DND-41 (cell line): ENCODE measurements around the gene TBX2.

Experiments used
- ATAC-seq: fragments of 200-7000 bp; cut with Tn5 transposase; 3 replicates; pipeline ENCODE4 v1.9.1; 2021; ENCODE audit warnings: low read depth; ENCODE audit not compliant: insufficient read depth
- DNase-seq: peaks from one replicate; pipeline ENCODE4 v3.0.0-alpha.2; 2020
- H2AFZ ChIP-seq: 2 replicates; pipeline ENCODE4 v1.6.0; 2012; ENCODE audit warnings: low read depth, low read length
- H3K27ac ChIP-seq: 2 replicates; pipeline ENCODE4 v1.5.1; 2012; ENCODE audit warnings: low read length, inconsistent platforms
- H3K27me3 ChIP-seq: fragments of 200-600 bp; sonication (generic); 2 replicates; pipeline ENCODE4 v1.6.0; 2012; ENCODE audit warnings: low read length, mild to moderate bottlenecking, inconsistent platforms; ENCODE audit not compliant: insufficient read depth, poor library complexity
- H3K36me3 ChIP-seq: 2 replicates; pipeline ENCODE4 v1.5.1; 2012; ENCODE audit warnings: low read length, inconsistent platforms; ENCODE audit not compliant: insufficient read depth
- H3K4me1 ChIP-seq: 2 replicates; pipeline ENCODE4 v1.5.1; 2012; ENCODE audit warnings: mild to moderate bottlenecking, low read length; ENCODE audit not compliant: insufficient read depth
- H3K4me2 ChIP-seq: 2 replicates; pipeline ENCODE4 v1.6.0; 2012; ENCODE audit warnings: mild to moderate bottlenecking, moderate library complexity, low read length, inconsistent platforms; ENCODE audit not compliant: insufficient read depth
- H3K4me3 ChIP-seq, 2 experiments: fragments of 200-600 bp in 1 of 2; shearing (Covaris generic) in 1 of 2; 2 replicates each; pipeline ENCODE4 v1.5.1; 2012 to 2016; ENCODE audit warnings: inconsistent platforms in 2 of 2, low read length in 2 of 2, mild to moderate bottlenecking in 2 of 2, low read depth in 1 of 2, moderate library complexity in 1 of 2
- H3K79me2 ChIP-seq: 2 replicates; pipeline ENCODE4 v1.6.0; 2012; ENCODE audit warnings: low read length, inconsistent platforms; ENCODE audit not compliant: insufficient read depth
- H3K9ac ChIP-seq: 2 replicates; pipeline ENCODE4 v1.6.0; 2012; ENCODE audit warnings: low read depth, mild to moderate bottlenecking, inconsistent platforms, low read length, moderate library complexity
- H3K9me3 ChIP-seq: 2 replicates; pipeline ENCODE4 v1.5.1; 2012; ENCODE audit warnings: low read length, moderate library complexity, mild to moderate bottlenecking, inconsistent platforms; ENCODE audit not compliant: insufficient read depth, severe bottlenecking
- H4K20me1 ChIP-seq: 2 replicates; pipeline ENCODE4 v1.6.0; 2012; ENCODE audit warnings: low read length; ENCODE audit not compliant: insufficient read depth
- CTCF ChIP-seq: IDR thresholded peaks from 2 replicates; pipeline ENCODE4 v1.5.1; 2012; ENCODE audit warnings: borderline replicate concordance, low read length, moderate library complexity, mild to moderate bottlenecking; ENCODE audit not compliant: poor library complexity, severe bottlenecking; ENCODE audit errors: extremely low read depth
- EZH2 ChIP-seq: IDR thresholded peaks from 3 replicates; pipeline ENCODE4 v1.6.1; 2012; ENCODE audit warnings: borderline replicate concordance, low read depth, mild to moderate bottlenecking, moderate library complexity, low read length, inconsistent platforms; ENCODE audit not compliant: severe bottlenecking

TBX2 gene

GRCh38 chr17:61396586-61397085 is 3.0 kb upstream of the TBX2 start:
- DNase-seq (no peak), ATAC-seq (no peak)
- H4K20me1 ChIP-seq = no peaks in the 10 kb centered on the region
- H3K27ac ChIP-seq = no peak overlapping the region
- H2AFZ ChIP-seq = no peak overlapping the region
- no peaks in the 10 kb centered on the region for H3K79me2 ChIP-seq
- H3K4me2 ChIP-seq = no peak overlapping the region
- no peaks in the 10 kb centered on the region for H3K27me3 ChIP-seq
- no peak overlapping the region for H3K4me3 ChIP-seq
- no peaks in the 10 kb centered on the region for H3K4me1 ChIP-seq
- no peaks in the 10 kb centered on the region for H3K36me3 ChIP-seq
- no peaks in the 10 kb centered on the region for H3K9me3 ChIP-seq
- TF ChIP-seq CTCF (no peak), EZH2 (no peak)
- H3K9ac ChIP-seq = no peak overlapping the region

- no peak for DNase-seq
- Histone ChIP-seq H2AFZ (no peak overlapping the region), H3K4me1 (no peaks in the 10 kb centered on the region), H3K27ac (no peak overlapping the region), H3K36me3 (no peaks in the 10 kb centered on the region), H3K79me2 (no peaks in the 10 kb centered on the region), H4K20me1 (no peaks in the 10 kb centered on the region), H3K27me3 (no peaks in the 10 kb centered on the region), H3K9me3 (no peaks in the 10 kb centered on the region), H3K4me3 (no peak overlapping the region), H3K4me2 (no peak overlapping the region), H3K9ac (no peak overlapping the region)
- ATAC-seq = no peak
- no peak for TF ChIP-seq EZH2
- no peak for TF ChIP-seq CTCF
Observed at GRCh38 chr17:61397086-61397842, 2.4 kb upstream of the TBX2 start.

- Histone ChIP-seq H3K4me1 (no peaks in the 10 kb centered on the region), H3K27ac (no peak overlapping the region), H3K27me3 (no peaks in the 10 kb centered on the region), H3K4me3 (no peak overlapping the region), H4K20me1 (no peaks in the 10 kb centered on the region), H3K9ac (no peak overlapping the region), H3K79me2 (no peaks in the 10 kb centered on the region), H3K36me3 (no peaks in the 10 kb centered on the region), H2AFZ (no peak overlapping the region), H3K9me3 (no peaks in the 10 kb centered on the region), H3K4me2 (no peak overlapping the region)
- DNase-seq = no peak
- no peak for ATAC-seq
- TF ChIP-seq EZH2 (no peak), CTCF (no peak)
Observed at GRCh38 chr17:61398721-61399130, 917 bp upstream of the TBX2 start.
